ENCODE data around the gene PARVB.

PARVB gene

GRCh38 chr22:44116331-44116730, 92.2 kb downstream of the PARVB start:
- no peak for DNase-seq

GRCh38 chr22:44116755-44117684, 92.9 kb downstream of the PARVB start:
- DNase-seq, result no peak

GRCh38 chr22:44117746-44118145, 93.6 kb downstream of the PARVB start:
- no peak for DNase-seq

- no peak for DNase-seq
Observed at GRCh38 chr22:44118645-44119315, 94.7 kb downstream of the PARVB start.

- DNase-seq, result no peak
Observed at GRCh38 chr22:44119669-44120313, 95.7 kb downstream of the PARVB start.

- no peak for DNase-seq
Observed at GRCh38 chr22:44120314-44120704, 96.2 kb downstream of the PARVB start.

GRCh38 chr22:44125421-44125820, 101.3 kb downstream of the PARVB start:
- no peak for DNase-seq

GRCh38 chr22:44126807-44127206, 102.7 kb downstream of the PARVB start:
- no peak for DNase-seq

GRCh38 chr22:44127356-44127755, 103.3 kb downstream of the PARVB start:
- DNase-seq, result no peak

- DNase-seq, result no peak
Observed at GRCh38 chr22:44128958-44129618, 105.0 kb downstream of the PARVB start.

- no peak for DNase-seq
Observed at GRCh38 chr22:44129619-44129976, 105.5 kb downstream of the PARVB start.

- no peak for DNase-seq
Observed at GRCh38 chr22:44130076-44130711, 106.1 kb downstream of the PARVB start.

- no peak for DNase-seq
Observed at GRCh38 chr22:44131412-44131811, 107.3 kb downstream of the PARVB start.

GRCh38 chr22:44131989-44132685, 108.0 kb downstream of the PARVB start:
- DNase-seq, result no peak

- no peak for DNase-seq
Observed at GRCh38 chr22:44132724-44133123, 108.6 kb downstream of the PARVB start.

GRCh38 chr22:44133161-44133560, 109.1 kb downstream of the PARVB start:
- no peak for DNase-seq

- DNase-seq, result no peak
Observed at GRCh38 chr22:44133901-44134571, 109.9 kb downstream of the PARVB start.

GRCh38 chr22:44136112-44136511, 112.0 kb downstream of the PARVB start:
- no peak for DNase-seq

- DNase-seq, result no peak
Observed at GRCh38 chr22:44136786-44137185, 112.7 kb downstream of the PARVB start.

GRCh38 chr22:44137415-44137814, 113.3 kb downstream of the PARVB start:
- no peak for DNase-seq

- no peak for DNase-seq
Observed at GRCh38 chr22:44139773-44140172, 115.7 kb downstream of the PARVB start.

Data from T1000 (cell line).